ENCODE data around the gene INPP1.

GRCh38 chr2:190410166-190410565 is 66.8 kb downstream of the INPP1 start:
- no peak for TF ChIP-seq POLR2AphosphoS5 (IDR thresholded peaks at IDR 0.05; ENCODE audit: low read depth, low read length)
- TF ChIP-seq REST (IDR thresholded peaks at IDR 0.05; ENCODE audit: insufficient read depth in 1 of 2, low read depth in 2 of 2, low read length in 2 of 2) = no peak
- no peak for TF ChIP-seq TAF1 (IDR thresholded peaks at IDR 0.05; ENCODE audit: borderline replicate concordance, insufficient read depth, low read length)
